GM10847 (cell line): ENCODE results near the gene GPR148.

Experiments
- POLR2A ChIP-seq: IDR thresholded peaks from 2 replicates; pipeline ENCODE4 v1.6.1; 2011; ENCODE audit not compliant: insufficient read length; ENCODE audit errors: extremely low read depth

The GPR148 gene

GRCh38 chr2:130728549-130729316, at the start of gene GPR148:
TSS of gene GPR148 (plus strand) at chr2:130729070. CDS start at chr2:130729152, 82 bp downstream.
- no peak for TF ChIP-seq POLR2A

GRCh38 chr2:130720036-130720435, 8.8 kb upstream of the GPR148 start:
- no peak for TF ChIP-seq POLR2A

- no peak for TF ChIP-seq POLR2A
These were observed 8.3 kb upstream of the GPR148 start for GRCh38 chr2:130720528-130720927.

- no peak for TF ChIP-seq POLR2A
These were observed 4.4 kb upstream of the GPR148 start for GRCh38 chr2:130724455-130724854.

- TF ChIP-seq POLR2A, result no peak
These were observed 2.2 kb upstream of the GPR148 start for GRCh38 chr2:130726614-130727180.

- TF ChIP-seq POLR2A, result no peak
These were observed 1.5 kb upstream of the GPR148 start for GRCh38 chr2:130727286-130727924.

GRCh38 chr2:130728007-130728454, 839 bp upstream of the GPR148 start:
- TF ChIP-seq POLR2A, result no peak

- no peak for TF ChIP-seq POLR2A
These were observed 741 bp downstream of the GPR148 start for GRCh38 chr2:130729322-130730299.

GRCh38 chr2:130735200-130735599, 6.3 kb downstream of the GPR148 start:
- no peak for TF ChIP-seq POLR2A

GRCh38 chr2:130736487-130736886, 7.6 kb downstream of the GPR148 start:
- no peak for TF ChIP-seq POLR2A

GRCh38 chr2:130737592-130737991, 8.7 kb downstream of the GPR148 start:
- TF ChIP-seq POLR2A, result no peak

- no peak for TF ChIP-seq POLR2A
These were observed 11.8 kb downstream of the GPR148 start for GRCh38 chr2:130740671-130741070.

GRCh38 chr2:130743278-130743677, 14.4 kb downstream of the GPR148 start:
- no peak for TF ChIP-seq POLR2A

GRCh38 chr2:130744287-130745117, 15.6 kb downstream of the GPR148 start:
- no peak for TF ChIP-seq POLR2A
